HG03439 (cell line): ENCODE measurements around the gene TENM4.

ENCODE experiments used
- ATAC-seq: cut with Tn5 transposase; IDR thresholded peaks from one replicate; pipeline ENCODE4 v1.9.1; 2021; ENCODE audit warnings: mild to moderate bottlenecking, moderate library complexity; ENCODE audit not compliant: unreplicated experiment

The TENM4 gene

DNA sequence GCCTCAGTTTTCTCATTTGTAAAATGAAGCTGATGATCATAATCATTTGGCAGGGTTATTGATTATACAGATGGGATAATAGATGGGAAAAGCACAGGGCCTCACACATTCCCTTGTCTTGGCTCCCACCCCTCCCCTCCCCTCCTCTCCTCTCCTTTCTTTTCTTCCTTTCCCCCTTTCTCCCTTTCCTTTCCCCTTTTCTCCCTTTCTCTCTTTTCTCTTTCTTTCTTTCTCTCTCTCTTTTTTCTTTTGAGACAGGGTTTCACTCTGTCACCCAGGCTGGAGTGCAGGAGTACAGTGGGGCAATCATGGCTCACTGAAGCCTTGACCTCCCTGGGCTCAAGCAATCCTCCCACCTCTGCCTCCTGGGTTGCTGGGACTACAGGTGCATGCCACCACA is 705.1 kb downstream of the TENM4 start:
- no peak for ATAC-seq

DNA sequence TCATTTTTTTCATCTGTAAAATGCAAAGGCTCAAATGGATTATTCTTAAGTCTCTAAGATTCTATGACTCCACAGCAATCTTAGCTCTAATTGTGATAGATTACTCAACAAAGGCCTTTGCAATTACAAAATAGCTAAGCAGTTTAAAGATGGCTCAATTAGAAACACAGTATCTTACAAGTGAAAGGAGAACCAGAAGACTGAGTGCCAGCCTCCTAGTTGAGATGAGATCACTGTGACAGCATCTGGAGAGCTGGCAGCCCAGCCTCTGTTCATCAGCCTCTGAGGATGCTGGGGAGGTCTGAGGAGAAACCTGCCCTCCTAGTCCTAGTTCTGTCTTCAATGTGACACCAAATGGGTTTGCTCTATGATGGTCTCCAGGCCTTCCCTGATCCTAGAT is 707.8 kb downstream of the TENM4 start:
- no peak for ATAC-seq

- no peak for ATAC-seq
Observed at GRCh38 chr11:78732246-78732645, 708.6 kb downstream of the TENM4 start.

DNA sequence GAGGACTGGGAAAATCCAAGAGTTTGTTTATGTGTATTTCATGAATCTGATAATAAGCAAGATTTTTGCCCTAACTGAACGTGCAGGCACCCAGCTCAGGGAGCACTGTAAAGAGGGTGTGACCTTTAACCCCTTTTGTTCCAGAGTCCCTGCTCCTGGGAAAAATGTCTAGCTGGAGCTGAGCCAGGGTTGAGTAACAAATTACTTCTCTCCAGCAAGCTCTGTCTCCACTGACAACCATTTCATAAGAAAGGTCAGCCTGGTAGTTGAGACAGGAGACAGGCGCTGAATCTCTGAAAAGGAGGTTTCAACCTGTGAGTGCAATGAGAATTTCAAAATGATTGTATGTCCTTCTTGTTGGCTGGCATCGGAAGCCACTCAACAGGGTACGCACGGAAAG is 709.8 kb downstream of the TENM4 start:
- no peak for ATAC-seq

DNA sequence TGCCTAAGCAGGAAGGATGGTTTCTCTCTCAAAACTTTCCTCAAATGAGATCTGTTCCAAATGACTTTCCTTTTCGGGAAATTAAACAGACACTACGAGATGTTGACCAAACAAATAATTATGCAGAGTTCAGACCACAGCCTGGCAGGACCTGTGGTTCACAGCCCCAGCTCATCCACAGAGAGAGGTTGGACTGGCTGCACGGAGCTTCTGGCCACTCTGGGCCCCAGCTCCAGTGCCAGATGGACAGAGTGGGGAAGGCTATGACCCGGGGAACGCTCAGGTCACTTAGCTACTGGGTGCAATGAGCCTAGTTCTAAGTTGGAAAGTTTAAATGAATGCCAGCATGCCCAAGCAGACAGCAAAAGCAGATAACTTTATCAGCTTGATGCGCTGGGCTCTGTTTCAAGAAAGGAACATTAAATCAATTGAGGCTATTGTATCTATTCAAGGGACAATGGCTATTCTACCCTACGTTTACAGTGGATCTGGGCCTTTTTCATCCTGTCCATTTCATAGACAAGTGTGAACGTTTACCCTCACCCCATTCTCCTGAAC is 710.5 kb downstream of the TENM4 start:
- ATAC-seq = no peak

DNA sequence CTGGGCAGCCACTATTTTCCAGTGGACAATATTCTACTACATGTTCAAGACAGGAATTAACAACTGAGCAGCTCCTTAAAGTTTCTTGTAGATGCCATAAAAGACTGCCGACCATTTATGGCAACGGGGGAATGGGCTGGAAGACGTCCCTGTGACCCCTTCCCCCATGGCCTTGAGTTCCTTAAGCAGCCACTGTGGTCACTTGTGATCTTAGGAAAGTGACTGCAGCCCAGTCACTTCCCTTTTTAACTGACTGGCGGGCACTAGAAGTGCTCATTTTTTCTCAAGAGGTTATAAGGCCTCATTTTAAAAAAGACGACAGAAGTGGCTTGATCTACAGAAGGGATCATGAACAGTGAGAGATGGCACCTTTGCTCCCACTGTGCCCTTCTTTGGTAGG is 713.0 kb downstream of the TENM4 start:
- no peak for ATAC-seq

GRCh38 chr11:78725200-78725599 is 715.6 kb downstream of the TENM4 start:
- no peak for ATAC-seq

GRCh38 chr11:78722786-78723185 is 718.0 kb downstream of the TENM4 start:
- no peak for ATAC-seq

DNA sequence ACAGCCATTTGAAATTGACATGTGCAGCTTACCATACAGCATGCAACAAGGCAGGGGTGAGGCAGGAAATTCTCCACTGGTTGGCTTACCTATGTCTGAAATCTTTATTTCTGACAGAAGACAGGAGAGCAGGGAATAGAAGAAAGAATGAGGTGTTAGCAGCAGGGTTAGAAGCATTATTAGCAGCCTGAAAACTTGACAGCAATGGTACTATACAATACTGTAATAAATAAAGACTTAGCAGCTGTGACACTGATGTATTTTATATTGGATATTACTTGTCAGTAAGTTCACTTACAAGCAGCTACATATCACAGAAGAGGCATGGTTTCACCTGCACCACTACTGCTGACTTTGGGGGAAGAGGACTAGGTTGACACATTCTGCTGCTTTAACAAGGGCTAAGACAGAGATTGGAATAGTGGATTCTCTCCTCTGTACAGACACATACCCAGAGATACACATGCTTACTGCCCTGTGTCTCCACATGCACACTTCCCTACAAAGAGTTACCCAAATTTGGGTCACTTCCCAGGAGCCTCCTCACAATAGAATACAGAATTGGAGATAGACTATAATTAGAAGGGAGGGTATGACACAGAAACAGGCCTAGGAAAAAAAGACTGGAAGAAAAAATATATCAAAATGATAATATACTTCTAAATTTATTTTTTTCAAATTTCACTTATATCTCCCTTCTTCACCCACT is 720.4 kb downstream of the TENM4 start:
- ATAC-seq = no peak

- ATAC-seq = no peak
Observed at GRCh38 chr11:78717041-78717440, 723.8 kb downstream of the TENM4 start.

DNA sequence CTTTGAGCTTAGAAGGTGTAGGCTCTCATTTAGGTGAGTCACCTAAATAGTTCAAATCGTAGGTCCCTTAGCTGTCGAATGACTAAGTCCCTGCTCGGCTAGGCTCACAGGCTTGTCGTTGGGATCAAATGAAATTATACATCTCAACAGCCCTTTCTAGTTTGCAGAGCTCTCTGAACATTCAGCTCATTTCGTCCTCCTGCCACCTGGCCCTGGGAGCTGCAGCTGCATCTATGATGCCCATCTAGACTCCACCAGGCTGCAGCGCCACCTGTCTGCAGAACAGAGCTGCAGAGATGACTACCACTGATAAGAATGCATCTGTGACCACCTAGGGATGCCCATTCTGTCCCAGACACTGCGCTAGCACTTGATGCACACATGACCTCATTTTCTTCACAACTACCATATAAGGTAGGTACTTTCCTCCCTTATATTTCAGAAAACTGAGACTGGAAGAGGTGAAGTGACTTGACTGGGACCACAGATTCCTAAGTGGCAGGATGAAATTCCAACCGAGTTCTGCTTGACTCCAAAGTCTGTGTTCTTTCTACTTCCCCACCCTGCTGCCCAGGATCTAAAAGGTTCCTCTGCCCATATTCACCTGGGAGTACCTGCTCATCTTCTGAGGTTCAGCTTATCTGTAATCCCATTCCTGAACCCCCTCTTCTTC is 725.1 kb downstream of the TENM4 start:
- ATAC-seq = no peak

DNA sequence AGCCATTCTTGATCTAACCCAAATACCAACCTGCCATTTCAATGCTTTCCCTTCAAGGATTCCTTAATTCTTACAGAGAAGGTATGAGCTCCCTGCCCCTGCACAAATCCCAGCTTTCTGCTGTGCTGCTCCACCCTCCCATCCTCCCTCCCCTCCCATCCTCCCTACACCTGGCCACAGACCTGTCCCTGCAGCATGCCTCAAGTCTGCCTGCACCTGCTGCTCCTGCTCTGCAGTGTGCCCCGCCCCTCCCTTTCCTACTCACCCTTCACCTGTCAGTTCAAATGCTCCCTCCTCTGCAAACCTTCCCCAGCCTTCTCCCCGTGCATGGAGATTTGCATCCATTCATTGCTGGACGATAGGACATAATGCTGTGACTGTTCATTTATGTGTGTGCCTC is 726.3 kb downstream of the TENM4 start:
- ATAC-seq = no peak

GRCh38 chr11:78711735-78712134 is 729.1 kb downstream of the TENM4 start:
- no peak for ATAC-seq

- no peak for ATAC-seq
Observed at GRCh38 chr11:78710417-78710816, 730.4 kb downstream of the TENM4 start.

DNA sequence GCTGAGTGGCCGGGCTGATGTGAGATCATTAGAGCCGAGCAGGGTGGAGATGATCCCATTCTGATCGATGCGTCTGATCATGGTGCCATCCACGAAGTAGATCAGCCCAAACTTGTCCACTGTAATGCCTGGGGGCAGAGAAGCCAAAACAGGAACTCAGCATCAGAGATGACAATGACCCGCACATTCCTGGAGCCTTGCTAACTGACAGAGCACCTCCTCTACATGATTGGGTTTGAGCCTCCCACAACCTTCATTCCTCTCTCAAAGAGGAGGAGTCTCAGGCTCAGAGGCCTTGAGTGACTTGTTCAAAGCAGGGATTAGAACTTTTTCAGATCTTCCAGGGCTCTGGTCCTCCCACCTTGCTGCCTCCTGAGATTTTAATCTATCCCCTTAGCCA is 732.4 kb downstream of the TENM4 start:
- ATAC-seq = no peak

- no peak for ATAC-seq
Observed at GRCh38 chr11:78706551-78706950, 734.3 kb downstream of the TENM4 start.

DNA sequence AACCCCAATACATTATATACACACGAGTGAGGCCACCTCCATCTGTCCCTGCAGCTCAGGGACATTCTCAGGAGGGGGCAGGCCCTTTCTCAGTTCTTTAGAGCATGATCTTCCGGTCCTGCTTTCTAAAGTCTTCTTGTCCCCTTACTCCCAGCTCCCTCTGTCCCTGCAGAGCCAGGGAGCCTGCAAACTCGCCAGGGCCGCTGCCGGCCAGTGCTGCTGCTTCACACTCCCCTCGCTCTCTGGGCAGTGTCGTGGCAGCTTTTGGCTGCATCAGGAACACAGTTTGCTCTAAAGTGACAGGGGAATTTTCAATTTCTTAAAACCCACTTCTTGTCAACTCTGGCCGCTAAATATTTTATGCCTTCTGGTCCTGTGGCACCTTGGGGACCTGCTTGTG is 736.0 kb downstream of the TENM4 start:
- no peak for ATAC-seq

- ATAC-seq = no peak
Observed at GRCh38 chr11:78699609-78700135, 741.2 kb downstream of the TENM4 start.

DNA sequence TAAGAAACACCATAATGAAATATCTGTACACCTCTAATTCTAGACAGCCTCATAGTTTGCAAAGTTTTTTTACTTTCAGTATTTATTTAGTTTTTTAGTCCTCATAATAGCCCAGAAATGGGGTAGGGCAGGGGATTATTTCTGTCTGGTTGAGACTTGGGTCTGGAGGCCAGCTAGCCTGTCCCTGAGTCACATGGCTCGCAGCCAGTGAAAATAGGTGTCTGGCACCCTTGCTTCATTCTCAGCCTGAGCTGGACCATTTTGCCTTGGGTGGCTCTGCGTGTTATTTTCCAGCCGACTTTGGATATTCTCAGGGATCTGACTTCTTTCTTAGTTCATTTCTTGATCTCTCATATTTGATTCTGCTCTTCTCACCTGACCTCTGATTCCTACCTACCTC is 742.2 kb downstream of the TENM4 start:
- no peak for ATAC-seq

GRCh38 chr11:78696177-78696576 is 744.7 kb downstream of the TENM4 start:
- no peak for ATAC-seq

DNA sequence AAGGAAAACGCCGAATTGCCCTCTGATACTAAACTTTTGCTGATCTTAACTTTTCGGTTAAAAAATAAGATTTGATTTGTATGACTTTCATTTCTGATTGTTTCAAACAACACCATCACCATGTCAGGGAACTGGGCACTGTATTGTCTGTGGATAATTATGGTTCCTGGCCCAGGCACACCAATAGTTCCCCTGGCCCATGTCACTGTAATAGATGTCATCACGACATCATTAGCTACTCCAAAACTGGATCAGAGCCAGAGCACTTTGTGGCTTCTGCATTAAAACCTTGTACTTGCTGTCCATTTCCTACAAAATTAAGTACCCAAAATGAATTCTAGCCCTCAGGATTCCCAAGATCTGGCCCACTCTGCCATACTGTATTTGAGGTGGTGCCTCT is 746.7 kb downstream of the TENM4 start:
- ATAC-seq = no peak

DNA sequence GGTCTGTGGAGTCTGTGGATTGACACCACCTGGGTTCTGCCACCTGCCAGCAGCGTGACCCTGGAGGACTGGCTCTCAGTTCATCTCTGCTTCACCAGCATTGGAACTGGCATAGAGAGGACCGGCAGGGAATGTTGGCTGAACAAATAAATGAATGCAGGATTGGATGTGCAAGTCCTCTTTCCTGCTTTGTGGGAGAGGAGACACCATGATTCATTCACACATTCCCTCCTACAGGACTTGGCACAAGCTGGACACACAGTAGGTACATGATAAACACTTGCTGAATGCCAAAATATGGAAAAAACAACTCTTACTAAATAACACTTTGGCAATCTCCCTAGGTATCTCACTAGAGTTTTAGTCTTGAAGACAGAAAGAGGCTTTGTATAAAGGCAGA is 749.6 kb downstream of the TENM4 start:
- ATAC-seq = no peak
